Measurements from ENCODE around the gene NRAP.

DNA sequence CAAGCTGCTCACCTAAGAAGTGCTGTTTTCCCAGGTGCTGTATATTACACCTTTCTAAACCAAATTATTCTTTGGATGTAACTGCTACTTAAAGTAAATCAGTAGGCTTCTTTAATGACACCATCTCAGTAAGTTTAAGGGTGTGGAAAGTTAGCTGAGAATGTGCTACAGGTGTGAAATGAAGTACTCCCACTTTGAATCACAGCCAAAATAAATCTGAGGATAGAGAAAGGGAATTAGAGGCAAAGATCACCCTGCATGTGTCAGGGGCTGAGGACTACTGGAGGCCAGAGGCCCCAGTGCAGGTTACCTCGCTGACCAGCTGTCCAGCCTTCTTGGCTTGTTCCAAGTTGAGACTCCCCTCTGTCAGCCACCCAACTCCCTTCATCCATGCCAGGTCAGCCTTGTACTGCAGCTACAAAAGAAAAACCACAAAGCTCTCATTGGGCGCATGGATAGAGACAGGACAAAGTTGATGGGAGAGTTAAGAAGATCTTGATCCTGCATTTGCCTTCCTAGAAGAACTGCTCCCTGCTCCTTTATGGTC is 35.2 kb downstream of the NRAP start:
- TF ChIP-seq ZNF274 (IDR thresholded peaks at IDR 0.05; ENCODE audit: borderline replicate concordance, extremely low read depth, low read length) (no peak), BRCA1 (IDR thresholded peaks at IDR 0.05; ENCODE audit: low read depth, low read length) (no peak), NRF1 (IDR thresholded peaks at IDR 0.05; ENCODE audit: low read depth, low read length) (no peak), SIN3A (conservative IDR thresholded peaks at IDR 0.05 in 1 of 2, IDR thresholded peaks at IDR 0.05 in 1 of 2; ENCODE audit: low read depth in 1 of 2, low read length in 2 of 2) (no peak), SP1 (IDR thresholded peaks at IDR 0.05; ENCODE audit: low read depth, low read length) (no peak), RBBP5 (IDR thresholded peaks at IDR 0.05; ENCODE audit: borderline replicate concordance, low read depth, low read length) (no peak)
- TF ChIP-seq, protein P1, sequence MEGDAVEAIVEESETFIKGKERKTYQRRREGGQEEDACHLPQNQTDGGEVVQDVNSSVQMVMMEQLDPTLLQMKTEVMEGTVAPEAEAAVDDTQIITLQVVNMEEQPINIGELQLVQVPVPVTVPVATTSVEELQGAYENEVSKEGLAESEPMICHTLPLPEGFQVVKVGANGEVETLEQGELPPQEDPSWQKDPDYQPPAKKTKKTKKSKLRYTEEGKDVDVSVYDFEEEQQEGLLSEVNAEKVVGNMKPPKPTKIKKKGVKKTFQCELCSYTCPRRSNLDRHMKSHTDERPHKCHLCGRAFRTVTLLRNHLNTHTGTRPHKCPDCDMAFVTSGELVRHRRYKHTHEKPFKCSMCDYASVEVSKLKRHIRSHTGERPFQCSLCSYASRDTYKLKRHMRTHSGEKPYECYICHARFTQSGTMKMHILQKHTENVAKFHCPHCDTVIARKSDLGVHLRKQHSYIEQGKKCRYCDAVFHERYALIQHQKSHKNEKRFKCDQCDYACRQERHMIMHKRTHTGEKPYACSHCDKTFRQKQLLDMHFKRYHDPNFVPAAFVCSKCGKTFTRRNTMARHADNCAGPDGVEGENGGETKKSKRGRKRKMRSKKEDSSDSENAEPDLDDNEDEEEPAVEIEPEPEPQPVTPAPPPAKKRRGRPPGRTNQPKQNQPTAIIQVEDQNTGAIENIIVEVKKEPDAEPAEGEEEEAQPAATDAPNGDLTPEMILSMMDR (IDR thresholded peaks at IDR 0.05; ENCODE audit: control extremely low read depth in 1 of 3, insufficient read depth in 1 of 3, low read depth in 1 of 3, low read length in 3 of 3), result no peak
